ENCODE data around the gene CYBA.
"Not testable (repeated sequence)": the region's sequence is repeated elsewhere in the genome, so short reads cannot be mapped to it uniquely, and the experiment has no call there.

Gene CYBA

DNA sequence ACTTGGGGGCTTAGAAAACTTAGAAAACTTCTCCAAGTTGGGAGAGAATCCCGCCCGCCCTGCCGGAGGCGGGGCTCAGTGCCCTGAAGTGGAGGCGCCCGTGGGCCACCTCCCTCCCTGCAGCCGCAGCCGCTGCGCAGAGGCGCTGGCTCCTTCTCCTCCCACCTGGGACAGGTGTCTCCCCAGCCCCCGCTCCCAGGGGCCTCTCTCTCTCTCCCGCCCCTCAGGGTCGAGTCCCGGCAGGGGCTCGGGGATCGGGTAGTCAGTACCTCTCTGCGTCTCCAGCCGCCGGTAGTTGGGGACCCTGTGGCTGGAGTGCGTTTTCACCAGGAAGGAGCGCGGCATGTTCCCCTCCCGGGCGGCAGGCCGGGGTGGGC is 35.2 kb upstream of the CYBA start:
- DNase-seq: no peak

DNA sequence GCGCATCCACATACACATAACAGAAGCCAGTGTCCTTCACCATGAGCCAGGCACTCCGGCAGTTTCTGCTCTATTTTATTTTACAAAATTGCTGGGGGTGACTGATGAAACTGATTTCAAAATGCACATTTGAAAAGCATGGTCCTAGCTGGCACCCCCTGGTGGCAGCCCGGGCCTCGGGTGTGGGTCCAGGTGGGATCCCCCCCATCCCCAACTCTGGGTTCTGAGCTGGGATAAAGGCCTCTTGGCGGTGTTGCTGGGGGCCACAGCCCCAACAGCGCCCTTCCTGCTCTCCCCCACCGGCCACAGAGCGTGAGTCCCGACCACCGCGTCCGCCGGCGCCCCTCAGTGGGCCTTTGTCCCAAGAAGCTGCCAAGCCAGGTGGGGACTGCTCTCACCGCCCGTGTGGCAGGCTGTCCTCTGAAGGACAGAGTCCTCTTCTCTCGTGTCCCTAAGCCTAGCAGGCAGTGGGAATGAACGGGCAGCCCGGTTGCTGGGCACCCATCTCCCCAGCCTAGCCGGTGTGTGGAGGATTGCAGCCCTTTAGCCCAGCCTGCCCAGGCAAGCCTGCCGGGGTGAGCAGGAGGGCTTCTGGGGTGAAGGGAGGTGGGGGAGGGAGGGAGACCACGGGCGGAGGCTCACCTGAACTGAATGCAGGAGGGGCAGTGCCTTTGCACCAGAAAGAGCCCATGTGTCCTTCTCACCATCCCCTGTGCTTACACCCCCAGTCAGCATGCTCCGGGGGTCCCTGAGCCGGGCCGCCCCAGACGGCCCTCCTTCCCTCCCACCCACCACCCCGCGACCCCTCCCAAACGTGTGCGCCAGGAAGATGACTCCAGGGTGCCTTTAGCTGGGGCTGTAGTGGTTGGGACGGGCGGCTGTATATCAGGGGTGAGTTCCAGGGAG is 34.6 kb upstream of the CYBA start:
- DNase-seq: peak; percentile 32

DNA sequence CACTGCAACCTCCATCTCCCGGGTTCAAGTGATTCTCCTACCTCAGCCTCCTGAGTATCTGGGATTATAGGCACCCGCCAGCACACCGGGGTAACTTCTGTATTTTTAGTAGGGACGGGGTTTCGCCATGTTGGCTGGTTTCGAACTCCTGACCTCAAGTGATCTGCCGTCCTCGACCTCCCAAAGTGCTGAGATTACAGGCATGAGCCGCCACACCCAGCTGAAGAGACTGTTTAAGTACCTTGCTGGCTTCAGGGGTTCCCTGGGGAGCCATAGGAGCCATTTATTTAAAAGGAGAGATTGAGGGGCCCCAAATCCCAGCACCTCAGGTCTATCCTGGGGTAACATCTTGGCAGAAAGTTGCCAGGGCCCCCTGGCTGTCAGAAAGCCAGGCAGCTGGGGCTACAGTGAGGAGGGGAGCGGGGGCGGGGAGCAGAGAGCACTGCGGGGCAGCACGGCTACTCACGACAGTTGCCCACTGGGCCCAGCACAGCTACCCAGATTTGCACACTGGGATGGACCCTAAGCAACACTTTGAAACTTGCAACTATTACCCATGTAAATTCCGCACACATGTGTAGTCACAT is 33.8 kb upstream of the CYBA start:
- no peak for DNase-seq

DNA sequence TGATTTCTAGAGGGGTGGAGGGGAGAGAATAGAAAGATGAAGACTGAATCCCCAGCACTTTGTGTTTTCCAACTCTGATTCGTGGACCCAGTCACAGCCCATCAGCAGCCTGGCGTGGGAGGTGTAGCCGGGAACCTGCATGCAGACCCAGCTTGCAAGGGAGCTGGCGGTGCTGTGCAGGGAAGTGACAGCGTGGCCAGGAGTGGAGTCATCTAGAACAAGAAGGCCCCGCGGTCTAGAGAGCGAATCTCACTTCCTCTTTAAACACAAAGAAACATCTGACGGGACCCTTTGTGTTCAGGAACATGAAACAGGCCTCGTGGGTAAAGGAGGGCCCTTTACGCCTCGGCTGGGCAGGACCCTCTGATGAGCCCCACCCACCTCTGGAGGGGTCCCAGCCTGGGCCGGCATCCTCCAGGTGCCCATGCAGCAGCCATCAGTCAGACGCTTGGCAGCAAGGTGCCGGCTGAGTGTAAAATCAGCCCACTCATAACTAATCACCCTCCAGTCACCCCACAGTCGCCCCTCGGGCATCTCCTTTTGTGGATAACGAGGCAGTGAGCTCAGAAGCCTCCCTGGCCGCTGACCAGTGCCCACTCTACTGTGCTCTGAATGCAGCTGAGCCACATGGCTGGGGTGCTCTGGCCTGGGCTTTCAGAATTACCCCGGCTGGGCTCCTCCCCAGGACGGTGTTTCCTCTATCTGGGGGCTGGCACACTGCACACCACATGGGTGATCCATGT is 31.0 kb upstream of the CYBA start:
- DNase-seq: peak; percentile 27

DNA sequence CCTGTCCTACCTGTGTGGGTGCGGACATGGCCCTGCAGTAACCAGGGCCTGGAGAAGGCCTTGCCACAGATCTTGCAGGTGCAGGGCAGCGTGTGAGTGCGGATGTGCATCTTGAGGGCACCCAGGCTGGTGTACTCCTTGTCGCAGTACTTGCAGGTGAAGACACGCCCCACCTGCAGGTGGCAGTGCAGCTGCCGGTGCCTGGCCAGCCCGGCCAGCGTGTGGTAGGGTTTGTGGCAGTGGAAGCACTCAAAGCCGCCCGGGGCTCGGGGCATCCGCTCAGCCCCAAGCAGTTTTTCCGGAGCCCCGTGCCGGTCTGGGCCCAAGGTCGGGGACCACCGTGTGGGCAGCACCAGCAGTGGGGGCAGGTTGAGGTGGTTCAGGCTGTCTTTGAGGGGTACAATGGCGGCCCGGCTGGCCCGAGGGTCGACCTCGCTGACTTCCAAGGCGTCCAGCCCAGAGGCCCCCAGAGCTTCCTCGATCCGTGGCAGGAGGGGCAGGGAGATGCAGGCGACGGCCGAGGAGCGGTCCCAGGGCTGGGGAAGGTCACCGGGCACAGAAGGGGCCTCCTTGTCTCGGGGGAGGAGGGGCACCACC is 30.3 kb upstream of the CYBA start:
- no peak for DNase-seq

DNA sequence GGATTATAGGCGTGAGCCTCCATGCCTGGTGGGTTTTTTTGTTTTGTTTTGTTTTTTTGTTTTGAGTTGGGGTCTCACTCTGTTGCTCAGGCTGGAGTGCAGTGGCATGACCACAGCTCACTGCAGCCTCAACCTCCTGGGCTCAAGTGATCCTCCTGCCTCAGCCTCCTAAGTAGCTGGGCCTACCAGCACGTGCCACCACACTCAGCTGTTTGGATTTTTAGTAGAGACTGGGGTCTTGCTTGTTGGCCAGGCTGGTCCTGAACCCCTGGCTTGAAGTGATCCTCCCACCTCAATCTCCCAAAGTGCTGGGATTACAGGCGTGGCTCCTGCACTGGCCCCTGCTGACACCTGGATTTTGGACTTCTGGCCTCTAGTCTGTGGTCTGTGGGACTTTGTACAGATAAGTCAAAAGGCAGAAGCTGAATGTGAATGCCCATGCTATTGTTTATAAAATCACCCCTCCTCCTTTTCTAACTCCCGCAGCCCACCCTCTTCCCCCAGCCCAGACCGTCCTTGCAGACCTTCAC is 29.8 kb upstream of the CYBA start:
- no peak for DNase-seq

DNA sequence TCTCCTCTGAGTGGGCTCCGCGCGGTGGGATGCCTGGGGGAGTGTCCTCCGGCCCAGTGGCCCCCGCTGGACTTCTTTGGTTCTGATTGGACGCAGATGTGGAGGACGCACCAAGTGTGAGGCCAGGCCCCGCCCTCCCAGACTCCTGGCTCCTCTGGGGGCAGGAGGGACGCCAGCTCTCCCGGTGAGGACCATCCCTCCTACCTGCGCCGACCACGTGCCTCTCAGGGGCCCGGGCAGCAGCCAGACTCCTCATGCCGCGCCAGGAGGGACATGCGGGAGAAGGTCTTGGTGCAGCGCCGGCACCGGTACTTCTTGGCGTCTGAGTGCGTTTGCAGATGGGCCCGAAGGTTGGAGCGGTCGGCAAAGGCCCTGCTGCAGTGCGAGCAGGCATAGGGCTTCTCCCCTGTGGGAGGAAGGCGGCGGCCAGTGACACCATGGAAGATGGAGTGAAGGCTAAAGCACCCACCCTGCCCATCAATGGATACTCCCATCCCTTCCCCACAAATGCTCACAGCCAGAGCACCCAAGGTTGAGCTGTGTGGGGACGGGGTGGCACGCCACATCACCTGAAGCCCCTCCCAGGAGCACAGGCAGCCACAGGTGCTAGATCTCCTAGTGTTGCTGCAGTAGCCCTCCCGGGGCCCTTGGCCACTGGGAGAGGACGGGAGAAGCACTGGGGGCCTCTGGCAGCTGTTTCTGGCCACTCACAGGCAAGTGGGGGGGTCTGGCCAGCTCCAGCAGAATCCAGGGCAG is 27.5 kb upstream of the CYBA start:
- no peak for DNase-seq

DNA sequence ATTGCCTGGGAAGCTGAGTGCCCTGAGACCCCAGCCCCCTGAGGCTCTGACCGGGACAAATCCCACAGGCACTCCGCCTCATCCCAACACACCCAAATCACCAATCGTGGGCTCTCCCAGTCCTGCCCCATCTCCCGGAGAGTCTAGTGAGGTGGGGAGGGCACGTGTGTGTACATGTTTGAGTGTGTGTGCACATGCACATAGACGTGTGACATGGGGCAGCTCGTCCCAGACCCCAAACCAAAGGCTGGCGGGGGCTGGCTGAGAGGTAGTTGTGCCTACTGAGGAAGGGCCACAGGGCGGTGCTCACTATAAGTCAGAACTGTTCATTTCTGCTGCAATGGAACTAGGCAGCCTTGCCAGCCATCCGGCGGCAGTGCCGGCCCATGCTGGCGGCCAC is 26.9 kb upstream of the CYBA start:
- no peak for DNase-seq

DNA sequence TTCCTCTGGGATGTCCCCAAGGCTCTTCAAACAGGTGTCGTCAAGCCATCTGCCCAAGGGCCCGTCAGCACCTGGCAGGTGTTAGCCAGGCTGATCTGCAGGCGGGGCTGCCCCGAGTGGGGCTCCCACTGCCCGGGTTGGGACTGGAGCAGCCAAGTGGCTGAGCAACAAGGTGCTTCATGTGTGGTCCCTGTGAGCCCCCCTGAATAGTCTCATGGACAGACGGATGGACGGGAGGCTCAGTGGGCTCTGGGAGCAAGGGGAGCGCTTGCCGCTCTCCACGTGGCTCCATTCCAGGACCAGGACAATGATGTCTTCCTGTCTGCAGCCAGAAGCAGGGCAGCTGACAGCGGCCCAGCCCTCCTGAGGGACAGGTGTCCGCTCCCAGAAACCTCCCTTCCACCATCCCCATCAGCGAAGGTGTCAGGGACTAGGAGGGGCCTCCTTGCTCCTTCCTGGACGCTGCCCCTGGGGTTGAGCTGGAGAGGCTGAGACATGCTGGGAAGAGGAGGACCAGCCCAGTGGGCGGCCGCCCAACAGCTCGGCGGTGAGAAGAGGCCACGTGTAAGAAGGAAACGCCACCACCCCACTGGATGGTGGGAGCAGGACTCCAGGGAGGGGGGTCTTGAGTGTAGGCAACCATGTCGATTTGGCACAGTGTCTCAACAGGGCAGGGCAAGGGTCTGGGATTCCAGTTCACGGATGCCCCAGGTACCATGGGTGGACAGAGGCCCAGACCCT is 25.8 kb upstream of the CYBA start:
- no peak for DNase-seq

DNA sequence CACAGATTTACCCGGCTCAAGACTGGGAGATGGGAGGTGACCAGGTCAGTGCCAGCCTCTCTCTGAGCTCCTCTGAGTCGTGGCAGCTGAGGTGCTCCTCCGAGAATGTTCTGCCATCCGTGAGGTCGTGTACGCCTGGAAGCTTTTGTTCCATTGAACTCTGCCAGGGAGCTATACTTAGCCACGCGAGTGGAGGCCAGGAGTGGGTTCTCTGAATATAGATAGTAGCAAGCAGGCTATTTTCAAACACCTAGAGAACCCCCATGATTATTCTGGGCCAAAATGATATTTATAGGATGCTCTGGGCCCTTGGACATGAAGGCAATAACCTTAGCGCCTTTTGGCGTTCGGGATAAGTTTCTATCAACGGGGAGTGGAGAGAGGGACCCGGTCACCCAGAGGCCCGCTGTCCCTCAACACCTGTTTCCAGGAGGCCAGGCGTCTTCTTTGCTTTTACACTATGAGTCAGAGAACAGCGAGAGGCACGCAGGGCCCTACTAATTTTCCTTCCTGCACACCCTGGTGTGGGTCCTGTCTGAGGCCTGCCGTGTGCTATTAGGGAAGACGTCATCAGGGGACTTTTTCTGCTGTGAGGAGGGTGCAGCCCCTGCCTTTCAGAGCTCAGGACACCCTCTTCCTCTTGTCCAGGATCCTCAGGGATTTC is 23.0 kb upstream of the CYBA start:
- DNase-seq: no peak

DNA sequence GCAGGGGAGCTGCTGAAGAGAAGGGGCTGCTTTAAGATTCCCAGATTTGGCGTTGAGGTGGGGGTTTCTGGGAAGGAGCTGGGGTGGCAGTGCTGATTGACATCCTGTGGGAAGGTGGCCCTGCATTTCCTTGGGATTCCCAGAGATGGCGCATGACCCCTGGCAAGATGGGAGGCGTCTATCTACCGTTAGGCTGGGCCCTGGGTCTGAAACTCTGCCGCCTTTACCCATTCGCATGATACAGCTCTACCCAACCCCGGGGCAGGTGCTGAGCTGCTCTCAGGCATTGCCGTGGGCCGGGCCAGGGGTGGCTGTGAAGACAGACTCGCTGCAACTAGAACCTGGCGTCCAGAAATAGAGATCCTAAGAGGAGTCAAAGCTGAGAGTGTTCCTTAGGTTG is 21.9 kb upstream of the CYBA start:
- no peak for DNase-seq

DNA sequence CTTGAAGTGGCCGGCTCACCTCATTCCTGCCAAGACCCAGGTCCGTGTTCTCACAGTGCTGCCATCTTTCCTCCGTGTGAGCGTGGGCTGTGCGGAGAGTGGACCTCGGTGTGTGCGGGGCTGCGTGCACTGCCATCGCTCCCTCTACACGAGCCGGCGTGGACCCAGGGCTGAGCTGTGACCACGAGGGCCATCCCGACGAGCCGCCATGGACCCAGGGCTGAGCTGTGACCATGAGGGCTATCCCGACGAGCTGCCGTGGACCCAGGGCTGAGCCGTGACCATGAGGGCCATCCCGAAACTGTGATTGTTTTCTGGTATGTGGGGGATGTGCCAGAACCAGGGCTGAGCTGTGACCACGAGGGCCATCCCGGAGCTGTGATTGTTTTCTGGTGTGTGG is 21.0 kb upstream of the CYBA start:
- no peak for DNase-seq

DNA sequence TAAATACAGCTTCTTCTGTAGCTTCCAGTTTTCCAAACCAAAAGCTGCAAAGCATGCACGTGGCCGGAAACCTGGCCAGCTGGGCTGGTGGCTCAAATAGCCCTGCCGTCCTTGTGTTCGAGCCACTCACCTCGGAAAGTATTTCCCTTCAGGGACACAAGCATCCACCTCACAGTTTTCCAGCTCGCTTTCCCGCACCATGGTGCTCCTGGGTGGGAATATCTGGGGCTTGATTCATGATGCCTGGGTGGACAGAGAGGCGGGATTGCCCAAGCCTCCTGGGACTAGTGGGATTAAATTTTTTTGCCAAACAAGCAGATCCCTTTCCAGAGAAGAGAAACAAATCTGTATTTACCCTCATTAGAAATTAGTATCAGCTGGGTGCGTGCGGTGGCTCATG is 19.1 kb upstream of the CYBA start:
- DNase-seq: no peak

DNA sequence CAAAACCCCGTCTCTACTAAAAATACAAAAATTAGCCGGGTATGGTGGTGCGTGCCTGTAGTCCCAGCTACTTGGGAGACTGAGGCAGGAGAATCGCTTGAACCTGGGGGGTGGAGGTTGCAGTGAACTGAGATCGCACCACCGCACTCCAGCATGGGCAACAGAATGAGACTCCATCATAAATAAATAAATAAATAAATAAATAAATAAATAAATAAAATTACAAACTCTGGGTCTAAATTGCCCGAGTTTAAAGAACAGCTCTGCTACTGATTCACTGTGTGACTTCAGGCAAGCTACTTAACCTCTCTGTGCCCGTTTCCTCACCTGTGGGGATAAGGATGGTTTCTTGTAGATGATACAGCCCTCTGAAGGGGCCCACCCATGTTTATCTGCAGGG is 18.6 kb upstream of the CYBA start:
- DNase-seq: not testable (repeated sequence)

DNA sequence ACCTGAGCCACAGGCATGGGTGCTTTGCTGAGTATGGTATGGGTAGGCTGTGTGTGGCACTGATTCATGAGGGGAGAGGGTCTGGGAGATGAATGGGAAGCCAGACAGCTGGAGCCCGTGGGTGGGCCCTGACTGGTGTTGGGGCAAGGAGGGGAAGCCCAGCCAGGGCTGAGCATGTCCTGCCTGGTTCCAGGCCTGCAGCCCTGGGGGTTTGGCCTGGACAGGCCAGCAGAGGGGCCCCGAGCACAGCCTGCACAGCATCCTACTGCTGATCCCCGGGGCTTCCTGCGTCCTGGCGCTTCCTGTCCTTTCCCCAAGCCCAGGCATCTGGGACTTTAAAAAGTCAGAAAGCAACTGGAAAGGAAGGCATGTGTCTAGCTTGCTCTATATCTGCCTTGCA is 16.6 kb upstream of the CYBA start:
- DNase-seq: no peak

DNA sequence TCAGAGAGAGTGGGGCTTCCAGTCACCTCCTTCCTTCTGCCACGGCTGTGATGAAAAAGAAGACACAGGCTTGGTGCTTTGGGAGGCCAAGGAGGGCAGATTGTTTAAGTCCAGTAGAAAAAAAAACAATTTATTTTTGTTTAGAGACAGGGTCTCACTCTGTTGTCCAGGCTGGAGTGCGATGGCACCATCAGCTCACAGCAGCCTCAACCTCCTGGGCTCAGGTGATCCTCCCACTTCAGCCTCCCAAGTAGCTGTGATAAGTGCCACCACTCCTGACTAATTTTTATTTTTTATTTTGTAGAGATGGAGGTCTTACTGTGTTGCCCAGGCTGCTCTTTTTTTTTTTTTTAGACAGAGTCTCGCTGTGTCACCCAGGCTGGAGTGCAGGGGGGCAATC is 14.7 kb upstream of the CYBA start:
- no peak for DNase-seq

DNA sequence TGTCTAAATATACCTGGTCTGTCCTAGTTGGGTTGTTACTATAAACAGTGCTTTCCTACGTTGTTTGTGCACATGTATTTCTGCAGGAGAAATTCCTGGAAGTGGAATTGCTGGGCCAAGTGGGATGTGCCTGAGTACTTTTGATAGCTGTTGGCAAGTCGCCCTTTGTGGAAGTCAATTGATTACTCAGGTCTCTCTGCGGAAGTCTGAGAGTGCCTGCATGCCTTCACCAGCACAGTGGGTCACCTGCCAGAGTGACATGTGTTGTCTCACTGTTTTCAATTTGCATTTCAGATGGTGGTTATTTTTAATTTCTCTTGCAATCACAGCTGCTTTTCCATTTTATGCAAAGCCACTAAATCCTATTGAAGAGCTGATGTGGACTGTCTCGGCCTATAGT is 14.3 kb upstream of the CYBA start:
- DNase-seq: no peak

DNA sequence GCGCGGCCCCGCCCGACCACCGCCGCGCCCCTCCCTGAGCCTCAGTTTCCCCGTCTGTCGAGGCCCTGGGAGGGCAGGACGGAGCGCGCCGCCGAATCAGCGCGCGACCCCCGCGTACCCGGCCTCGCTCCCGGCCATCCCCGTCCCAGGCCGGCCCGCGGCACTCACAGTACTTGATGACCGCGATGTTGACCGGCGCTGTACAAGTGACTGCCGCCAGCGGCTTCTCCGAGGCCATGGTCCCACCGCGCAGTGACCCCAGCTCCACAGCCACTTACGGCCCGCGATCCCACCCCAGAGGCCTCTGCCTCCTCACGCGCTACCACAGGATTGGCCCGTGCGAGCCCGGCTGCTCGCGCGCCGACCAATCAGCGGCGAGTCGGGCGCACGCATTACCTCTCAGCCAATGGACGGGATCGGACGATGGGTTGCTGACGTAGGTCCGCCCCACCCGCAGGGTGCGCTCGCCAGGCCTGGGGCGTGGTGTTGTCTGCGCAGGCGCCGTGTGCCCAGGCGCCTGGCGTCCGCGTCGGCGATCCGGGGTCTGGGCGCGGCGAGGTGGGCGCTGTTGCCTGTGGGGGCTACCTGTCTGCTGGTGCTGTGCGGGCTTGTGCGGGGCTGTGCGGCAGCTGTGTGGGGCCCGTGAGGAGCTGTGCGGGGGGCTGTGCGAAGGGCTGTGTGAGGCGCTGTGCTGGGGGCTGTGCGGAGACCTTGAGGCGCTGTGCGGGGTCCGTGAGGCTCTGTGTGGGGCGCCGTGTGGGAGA is 12.2 kb upstream of the CYBA start, which contains the start of gene MVD:
Gene MVD (minus strand): TSS at position 249 of the 764 bp plus-strand sequence. CDS start 11 bp downstream, at position 238.
- peak; percentile 99 for DNase-seq

DNA sequence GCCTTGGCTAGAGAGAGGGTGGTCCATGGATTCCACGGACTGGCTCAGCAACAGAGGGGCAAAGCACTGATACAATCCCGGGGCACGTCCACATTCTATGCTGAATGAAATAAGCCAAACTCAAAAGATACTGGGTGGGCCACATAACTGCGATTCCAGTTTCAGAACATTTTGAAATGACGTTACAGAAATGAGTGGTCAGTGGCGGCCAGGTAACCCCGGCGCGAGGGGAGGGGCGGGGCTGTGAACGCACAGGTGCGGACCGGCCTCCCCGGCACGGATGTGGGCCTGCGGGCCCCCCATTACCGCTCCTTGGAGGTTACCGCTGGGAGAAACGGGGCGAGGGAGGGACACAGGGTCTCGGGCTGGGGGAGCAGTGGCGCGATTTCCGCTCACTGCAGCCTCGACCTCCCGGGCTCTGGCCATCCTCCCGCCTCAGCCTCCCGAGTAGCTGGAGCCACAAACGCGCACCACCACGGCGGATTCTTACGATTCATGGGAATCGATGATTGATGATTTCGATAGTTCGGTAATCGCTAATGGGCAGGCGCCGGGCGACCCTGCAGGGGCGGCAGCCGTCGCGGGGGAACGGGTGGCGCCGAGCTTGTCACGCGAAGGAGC is 11.5 kb upstream of the CYBA start:
- DNase-seq: peak; percentile 34

DNA sequence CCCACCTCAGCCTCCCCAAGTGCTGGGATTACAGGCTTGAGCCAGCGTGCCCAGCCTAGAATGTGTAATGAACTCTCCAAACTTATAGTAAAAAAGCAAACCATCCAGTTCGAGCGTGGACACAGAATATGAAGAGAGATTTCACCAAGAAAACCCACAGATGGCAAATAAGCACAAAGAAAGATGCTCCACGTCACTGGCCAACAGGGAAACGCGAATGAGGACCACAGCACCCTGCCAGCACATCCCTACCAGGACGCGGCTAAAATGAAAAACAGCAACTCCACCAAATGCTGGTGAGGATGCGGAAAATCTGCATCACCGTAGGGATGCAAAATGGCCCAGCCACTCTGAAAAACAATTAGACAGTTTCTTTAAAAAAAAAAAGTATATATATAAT is 10.6 kb upstream of the CYBA start:
- DNase-seq: no peak

Measured in eye (tissue), 1 donor.